Occipital lobe (tissue), 1 donor: Measurements from ENCODE around the gene MAGEC1. TPM values are rescaled to one million over a fixed set of nuclear protein-coding genes. Genes with fewer than 3 reads are reported as not detected.

Experiments
- total RNA-seq: library from RNA; depleted of rRNA; stranded (reverse); fragments of >200 nt; gene quantifications from one replicate; pipeline ENCODE4 v1.2.3, GENCODE V29; 2014

The MAGEC1 gene
- total RNA-seq, 1 donor from 2014 or later: not detected

Other genes starting within 250 kb of the MAGEC1 start
- gene SPANXD, start 205.2 kb upstream of the MAGEC1 start, total RNA-seq: not detected
- gene MAGEC3, start 65.6 kb upstream of the MAGEC1 start, total RNA-seq: 0.47 TPM